HG02678 (cell line): Measurements from ENCODE around the gene CCDC92B.
"Not testable (repeated sequence)": the region's sequence is repeated elsewhere in the genome, so short reads cannot be mapped to it uniquely, and the experiment has no call there.

ENCODE experiments used
- ATAC-seq: cut with Tn5 transposase; IDR thresholded peaks from one replicate; pipeline ENCODE4 v1.9.1; 2021; ENCODE audit warnings: mild to moderate bottlenecking, moderate library complexity; ENCODE audit not compliant: unreplicated experiment

CCDC92B gene

DNA sequence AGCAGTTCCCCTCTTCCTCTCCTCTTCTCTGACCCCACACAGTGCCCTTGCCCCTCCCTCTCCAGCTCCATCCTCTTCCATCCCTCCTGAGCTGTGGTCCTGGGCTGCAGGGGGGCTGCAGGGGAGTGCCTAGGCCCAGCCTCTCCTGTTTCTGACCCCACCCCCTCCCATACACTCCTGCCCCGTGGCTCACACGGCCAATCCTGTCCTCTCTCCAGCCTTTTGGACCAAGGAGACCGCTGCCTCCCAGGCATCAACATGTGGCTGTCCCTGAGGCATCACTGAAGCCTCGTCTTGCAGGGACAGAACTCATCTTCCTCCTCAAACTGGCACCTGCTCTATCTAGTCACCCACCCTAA, 44.6 kb downstream of the CCDC92B start:
- no peak for ATAC-seq

DNA sequence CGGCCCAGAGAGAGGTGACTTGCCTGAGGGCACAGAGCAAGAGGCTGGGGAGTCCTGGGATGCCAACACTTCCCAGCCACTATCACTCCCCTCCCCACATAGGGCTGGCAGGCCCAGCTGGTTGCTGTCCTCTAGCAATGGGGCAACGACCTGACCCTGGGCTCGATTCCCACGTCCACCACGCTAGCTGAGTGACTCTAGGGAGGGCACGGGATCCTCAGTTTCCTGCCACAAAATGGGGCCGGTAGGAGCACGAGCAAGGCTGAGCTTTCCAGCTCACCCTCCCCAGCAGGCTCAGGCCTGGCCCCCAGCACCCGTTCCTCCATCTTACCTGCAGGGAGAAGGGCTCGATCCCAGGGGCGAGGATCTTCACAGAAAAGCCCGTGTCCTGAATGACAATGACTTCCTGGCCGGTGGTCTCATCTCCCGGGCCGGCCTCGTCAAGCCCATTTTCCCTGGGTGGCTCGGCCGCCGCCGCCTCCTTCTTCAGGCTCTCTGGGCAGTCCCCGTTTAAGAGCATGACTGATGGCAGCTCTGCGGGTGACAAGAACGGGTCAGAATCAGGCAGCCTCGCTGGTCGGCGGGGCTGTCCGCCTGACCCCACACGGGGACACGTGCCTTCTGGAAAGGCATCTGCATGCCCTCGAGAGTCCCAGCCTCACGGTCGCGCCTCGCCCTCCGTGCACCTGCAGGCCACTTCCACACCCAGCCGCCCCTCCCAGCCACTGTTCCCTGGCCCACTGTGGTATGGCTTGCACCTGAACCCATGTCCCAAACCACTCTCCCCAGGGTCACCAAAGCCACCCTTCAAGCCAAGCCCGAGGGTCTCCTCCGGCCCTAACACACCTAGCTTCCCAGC, 45.2 kb downstream of the CCDC92B start:
- no peak for ATAC-seq

DNA sequence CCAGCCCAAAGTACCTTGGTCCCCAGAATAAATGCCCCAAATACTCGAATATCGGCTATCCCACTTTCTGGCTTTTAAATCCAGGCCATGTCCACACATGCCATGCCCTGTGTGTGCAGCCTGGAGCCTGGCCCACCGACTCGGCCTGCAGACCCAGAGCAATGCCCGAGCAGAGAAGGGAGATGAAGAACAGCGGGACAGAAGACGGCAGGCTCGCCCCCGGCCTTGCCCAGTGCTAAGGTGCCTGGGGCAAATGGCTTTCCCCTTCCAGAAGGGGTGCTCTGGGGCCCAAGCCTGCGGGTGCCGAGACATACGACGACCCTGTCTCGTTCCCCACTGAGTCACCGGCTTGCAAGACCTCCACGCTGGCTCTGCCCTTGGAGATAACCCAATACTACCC, 45.8 kb downstream of the CCDC92B start:
- ATAC-seq = no peak

DNA sequence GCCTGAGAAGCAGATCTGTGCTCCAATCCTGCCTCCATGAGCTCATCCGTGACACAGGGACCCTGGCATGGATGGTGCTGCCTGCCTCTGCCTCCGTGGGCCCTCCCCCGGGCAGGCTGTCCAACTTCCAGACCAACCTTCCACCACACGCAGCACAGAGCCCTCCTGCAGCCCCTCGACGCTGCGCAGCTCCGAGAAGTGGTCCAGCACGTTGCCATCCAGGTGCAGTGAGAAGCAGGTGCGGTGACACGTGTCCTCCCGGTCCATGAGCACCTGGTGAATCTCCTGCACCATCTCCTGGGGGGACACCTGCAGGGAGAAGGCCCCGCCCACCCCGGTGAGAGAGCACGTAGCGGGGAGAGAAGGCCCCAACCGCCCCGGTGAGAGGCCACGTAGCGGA, 46.3 kb downstream of the CCDC92B start:
- no peak for ATAC-seq

DNA sequence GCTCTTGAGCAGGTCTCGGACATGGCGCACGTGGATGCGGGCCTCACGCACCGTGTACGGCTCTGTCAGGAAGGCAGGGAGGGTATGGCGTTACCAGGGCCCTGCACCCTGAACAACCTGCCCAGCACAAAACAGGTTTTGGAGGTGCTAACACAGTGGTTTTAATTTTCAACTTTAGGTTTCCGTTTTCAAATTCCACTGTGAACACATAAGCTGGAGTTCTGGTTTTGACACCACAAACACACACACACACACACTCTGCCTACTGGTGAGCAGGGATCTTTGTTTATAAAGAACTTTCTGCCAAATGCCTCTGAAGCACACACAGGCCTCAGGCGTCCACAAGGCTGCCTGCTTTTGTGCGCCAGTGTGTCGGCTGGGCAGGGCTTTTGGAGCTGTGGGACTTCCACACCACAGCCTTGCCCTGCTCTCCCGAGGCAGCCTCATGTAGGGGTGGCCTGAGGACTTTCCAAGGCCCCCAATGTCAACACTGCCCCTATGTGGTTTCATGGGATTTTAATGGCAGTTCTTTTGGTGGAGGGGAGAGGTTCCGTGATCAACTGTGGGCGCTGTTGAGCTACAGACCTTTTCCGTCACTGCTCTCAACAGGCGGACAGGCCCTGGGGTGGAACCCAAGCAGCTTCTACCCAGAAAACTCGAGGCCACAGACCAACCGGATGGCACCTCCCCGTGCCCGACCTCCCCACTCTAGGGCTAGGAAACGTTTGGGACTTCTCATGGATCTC, 47.3 kb downstream of the CCDC92B start:
- ATAC-seq = no peak

DNA sequence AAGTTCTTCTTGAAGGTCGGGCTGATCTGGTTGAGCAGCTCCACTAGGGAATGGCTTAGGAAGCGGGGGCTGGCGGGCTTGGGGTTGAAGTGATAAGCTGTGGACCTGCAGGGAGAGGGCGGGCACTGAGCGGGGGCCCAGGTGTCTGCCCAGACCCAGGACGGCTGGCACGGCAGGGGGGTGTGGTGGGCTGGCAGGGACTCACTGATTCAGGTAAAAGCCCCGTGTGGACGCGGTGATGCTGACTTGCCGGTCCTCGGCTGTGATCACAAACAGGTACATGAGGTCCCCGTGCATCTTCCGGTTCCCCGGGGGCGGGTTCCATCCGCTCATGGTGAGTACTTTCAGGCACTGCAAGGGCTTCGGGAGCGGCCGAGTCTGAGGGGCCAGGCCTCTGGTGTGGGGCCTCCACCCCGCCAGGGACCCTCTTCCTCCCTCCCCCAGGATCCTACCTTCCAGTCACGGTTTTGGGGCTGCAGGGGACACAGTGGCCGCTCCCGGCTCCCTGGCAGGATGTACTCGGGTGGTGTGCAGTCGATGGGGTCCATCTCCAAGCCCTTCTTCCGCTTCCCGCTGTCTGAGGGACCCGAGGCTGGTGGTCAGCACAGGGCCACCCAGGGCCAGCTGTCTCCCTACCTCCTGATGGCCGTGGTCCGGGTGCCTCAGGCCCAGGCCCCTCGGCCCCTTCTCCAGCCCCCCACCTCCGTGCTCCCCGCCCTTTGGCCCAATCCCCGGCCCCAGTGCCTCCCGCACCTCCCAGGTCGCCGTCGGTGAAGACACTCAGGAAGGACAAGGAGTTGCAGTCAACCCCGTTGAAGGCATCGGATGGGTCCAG, 48.1 kb downstream of the CCDC92B start:
- ATAC-seq = no peak

DNA sequence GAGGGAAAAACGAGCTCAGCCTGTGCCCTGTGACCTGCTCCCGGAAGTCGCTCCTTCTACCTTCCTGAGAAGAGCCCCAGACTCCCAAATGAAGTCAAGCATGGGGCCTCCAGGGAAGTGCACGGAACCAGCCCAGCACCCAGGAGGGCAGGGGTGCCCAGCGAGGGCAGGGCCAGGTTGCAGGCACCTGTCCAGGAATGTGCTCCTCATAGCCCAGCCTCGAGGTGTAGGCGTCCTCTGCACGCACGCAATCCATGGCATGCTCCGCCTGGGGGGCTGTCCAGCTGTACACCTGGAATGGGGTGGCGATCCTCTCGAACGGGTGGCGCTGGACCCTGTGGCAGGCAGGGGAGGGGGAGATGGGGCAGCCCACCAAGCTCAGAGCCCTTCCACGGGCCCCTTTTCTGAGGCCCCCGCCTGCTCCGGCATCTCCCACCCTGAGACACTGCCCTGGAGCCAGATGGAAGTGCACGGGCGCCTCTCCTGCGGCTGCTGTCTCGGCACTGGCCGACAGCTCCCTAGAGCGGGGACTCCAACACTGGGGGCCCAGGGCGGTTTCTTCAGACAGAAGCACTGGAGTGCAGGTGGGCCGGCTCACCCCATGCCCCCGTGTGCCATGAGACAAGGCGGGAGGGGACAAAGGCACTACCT, 48.8 kb downstream of the CCDC92B start:
- ATAC-seq = no peak

DNA sequence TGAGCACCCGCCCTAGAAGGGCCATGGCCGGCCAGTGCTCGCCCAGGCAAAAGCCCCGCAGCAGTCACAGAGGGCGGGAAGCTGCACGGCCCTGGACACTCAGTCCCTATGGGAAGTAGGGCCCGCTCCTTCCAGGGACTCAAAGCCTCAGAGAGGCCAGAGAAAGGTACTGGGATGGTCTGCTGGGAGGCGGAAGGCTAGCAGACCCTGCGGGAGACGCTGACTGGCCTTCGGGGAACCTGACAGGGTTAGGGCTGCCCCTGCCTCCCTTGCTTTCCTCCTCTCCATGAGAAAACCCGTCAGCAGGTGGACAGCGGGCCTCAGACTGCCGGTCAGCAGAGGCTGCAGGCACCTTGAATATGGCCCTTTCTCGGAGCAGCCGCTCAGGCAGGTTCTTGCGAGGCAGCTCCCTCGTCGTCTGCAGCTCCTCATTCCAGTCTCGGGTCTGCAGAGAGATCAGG, 49.4 kb downstream of the CCDC92B start:
- no peak for ATAC-seq

DNA sequence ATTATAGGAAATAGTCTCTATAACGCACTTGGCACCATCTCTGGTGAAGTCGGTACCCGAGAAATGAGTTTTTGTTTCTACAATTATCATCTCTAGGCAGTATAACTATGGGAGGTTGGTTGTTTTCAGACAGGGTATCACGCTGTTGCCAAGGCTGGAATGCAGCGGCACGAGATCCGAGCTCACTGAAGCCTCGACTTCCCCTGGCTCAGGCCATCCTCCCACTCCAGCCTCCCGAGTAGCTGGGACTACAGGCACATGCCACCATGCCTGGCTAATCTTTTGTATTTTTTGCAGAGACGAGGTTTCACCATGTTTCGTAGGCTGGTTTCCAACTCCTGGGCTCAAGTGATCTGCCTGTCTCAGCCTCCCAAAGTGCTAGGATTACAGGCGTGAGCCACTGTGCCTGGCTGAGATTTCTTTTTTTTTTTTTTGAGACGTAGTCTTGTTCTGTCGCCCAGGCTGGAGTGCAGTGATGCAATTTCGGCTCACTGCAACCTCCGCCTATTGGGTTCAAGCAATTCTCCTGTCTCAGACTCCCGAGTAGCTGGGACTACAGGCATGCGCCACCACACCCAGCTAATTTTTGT, 50.1 kb downstream of the CCDC92B start:
- ATAC-seq = not testable (repeated sequence)

DNA sequence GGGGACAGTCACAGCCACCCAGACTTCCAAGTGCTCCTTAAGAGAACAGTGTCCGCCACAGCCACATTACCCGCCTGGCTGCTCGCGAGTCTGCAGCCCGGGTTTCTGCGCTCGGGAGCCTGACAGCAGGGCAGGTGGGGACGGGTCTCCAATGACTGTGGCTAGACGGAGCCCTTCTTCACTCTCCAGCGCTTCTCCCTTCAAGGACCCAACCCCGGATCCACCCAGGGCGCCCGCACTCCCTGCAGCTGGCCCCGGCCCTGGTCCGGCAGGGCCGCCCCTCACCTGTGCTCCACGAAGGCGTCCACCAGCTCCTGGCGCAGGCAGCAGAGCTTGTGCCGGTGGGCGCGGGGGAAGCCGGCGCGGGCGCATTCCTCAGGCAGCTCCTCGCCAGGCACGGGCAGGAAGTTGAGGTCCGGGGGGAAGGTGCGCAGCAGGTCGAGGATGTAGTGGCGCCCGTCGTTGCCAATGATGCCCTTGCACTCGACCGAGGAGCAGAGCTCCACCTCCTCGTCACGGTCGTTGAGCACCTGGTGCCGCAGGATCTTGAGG, 51.8 kb downstream of the CCDC92B start:
- ATAC-seq = no peak

DNA sequence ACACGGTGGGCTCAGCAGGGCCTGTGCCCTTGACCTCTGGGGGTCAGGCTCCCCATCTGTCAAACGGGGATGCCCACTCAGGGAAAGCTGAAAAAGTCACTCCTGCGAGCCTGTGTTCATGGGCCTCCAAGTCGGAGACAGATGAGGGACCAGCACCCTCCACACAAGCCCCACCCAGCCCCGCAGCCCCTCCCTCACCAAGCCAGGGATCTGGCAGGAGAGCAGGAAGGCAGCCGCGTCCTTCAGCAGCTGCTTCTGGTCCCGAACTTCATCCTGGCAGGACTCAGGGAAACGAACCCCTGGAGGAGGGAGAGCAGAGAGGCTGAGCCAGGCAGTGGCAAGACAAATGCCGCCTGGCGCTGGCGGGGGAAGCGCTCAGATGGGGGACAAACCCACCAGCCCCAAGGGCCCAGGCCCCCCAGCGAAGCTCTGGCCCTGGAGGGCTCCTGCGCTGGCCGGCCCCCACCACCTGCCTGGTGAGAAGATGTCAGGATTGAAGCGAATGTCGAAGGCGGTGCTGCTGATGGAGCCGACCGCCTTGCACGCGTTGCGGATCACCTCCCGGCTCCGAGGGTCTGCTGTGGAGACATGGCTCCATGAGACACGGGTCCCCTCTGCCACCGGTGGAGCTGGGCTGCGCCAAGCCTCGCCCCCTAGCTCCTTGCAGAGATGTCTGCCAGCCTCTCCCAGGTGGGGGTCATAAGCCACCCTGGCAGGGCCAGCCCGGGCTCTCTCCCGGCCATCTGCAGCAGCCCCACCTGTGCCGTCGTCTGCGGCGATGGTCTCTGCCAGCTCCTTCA, 53.3 kb downstream of the CCDC92B start:
- no peak for ATAC-seq

DNA sequence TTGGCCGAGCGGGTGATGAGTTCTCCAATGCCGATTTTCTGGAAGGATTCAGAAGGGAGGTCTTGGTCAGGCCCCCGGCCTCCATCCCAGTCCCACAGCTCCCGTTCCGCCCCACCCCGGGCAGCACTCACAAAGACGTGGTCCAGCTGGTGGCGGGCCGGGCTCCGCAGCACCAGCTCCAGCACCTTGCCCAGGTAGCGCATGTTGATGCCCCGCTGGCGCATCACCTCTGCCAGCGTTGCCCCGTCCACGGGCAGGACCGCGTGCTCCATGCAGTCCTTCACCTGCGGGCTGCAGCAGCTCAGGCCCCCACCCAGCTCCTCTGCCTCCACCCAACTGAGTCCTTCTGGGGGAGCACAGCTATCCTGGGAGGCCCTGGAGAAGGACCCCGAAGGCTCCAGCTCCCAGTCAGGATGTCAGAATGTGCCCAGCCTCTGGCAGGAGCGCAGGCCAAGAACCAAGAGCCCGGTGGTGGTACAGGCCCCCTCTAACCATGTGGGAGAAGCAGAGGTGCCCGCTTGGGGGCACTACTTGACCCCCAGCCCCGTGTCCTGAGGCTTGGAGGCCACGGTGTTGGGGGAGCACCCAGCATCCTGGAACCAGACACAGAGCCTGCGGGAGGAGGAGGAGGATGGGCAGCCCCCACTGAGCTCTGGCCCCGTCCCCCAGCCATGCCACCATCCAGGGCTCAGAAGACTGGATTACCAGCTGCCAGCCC, 54.0 kb downstream of the CCDC92B start:
- ATAC-seq = no peak

DNA sequence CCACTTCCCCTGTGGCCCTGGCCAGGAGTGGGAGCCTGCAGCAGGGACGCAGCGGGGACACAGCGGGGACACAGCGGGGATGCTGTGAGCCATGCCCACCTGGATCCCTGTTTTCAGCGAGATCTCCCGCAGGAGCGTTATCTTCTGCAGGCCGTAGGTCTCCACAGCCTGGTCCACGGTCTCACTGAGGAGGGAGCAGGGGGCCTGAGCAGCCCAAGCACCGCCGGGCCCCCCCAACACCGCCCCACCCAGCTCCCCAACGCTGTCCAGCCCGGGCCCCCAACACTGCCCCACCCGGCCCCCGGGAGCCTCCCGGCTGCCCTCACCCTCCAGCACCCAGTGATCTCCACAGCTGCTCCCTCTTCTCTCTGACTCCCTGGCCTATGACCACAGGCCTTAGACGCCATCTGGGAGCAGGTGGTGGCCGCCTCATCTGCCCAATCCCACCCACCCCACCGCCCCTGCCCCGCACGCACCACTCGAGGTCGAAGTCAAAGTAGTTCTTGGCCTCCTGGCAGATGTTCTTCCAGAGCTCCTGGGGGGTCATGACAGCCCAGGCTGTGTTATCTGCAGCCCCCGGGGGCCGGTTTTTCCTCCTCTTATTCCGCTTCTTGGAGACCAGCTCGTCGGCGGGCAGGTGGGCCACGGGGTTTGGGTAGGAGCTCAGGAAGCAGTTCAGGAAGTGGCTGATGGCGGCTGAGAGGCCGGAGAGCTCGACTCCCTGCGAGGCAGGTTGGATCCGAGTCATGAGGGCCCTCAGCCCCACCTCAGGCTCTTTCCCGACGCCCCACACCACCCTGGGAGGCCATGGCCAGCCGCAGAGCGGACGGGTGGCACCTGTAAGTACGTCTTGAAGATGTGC, 54.8 kb downstream of the CCDC92B start:
- ATAC-seq = no peak

DNA sequence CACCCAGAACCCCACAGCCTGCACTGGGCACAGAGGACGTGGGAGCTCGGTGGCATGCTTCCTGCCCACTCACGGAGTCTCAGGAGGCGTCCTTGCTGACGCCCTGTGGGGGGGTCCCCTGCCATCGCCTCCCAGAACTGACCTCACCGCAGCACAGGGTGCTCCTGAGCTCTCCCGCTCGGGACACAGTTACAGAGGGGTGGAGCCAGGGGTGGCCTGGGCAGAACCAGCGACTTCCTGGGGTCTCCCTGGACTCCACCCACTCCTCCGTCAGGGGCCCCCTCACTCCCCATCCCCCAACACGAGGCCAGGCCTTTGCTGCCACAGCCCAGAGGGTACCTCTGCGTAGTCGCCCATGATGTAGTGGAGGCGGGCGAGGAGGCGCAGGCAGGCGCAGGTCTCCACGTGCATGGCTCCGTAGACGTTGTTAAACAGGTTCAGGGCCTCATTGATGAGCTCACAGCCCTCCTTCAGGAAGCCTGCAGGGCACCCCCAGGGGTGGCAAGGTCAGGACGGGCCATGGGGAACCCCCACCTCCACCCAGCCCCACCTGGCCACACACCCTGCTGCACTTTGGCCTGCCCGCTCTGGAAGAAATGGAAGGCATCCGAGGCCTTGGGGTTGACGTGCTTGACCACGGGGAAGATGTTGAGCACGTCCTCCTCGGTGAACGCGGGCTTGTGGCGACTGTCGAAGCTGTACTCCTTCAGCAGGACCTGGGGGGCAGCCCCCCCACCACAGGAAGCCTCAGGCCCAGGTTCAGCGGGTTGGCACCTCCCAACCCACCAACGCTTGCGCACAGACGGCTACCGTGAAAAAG, 55.7 kb downstream of the CCDC92B start:
- ATAC-seq = no peak

DNA sequence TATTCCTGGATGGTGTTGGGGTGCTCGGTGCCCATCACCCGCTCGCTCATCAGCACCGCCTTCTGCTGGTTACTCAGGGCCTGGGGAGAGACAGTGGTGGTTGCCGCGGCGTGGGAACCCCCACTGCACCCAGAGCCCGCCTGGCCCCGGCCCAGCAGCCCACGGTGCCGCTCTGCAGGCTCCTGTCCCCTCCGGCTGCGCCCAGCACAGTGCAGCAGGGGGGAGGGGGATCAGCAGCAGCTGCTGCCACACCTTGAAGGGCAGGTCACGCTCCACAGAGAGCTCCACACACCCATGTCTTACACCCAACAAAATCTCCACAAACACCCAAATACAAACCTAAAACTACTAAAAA, 56.7 kb downstream of the CCDC92B start:
- no peak for ATAC-seq

DNA sequence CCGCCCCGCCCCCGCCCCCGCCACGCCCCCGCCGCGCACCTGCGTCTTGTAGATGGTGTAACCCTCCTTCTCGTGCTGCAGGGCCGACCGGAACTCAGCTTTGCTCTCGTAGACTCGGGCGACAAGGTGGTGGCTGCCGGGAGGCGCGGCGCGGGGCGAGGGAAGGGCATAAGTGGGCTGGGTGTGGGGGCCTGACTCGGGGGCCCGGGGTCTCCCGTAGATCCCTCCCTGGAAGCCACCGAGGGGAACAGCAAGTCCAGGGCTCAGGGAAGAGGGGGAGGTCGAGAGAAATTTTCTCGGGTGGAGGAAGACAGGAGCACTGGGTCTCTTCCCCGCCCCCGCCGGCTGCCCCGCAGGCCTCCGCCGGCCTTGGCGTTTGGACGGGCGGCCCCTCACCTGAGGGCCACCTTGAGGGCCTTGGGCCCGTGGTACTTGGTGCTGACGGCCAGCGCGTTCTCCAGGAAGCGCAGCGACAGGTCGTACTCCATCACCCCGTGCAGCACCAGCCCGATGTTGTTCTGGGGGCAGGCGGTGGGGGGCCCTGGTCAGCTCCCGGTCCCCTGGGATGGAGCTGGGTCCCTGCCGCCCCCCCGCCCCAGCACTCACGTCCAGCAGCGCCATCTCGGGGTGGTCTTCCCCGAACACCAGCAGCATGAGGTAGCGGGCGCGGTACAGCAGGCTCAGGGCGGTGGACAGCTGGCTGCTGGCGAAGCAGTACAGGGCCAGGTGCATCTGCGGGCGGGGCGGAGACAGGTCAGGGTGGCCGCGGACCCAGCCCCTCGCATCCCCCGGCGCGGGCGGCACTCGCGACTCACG, 57.3 kb downstream of the CCDC92B start:
- no peak for ATAC-seq
